ENCODE results near the gene THEMIS2. TPM values are rescaled to one million over a fixed set of nuclear protein-coding genes. Genes with fewer than 3 reads are reported as not detected.
"Not testable (repeated sequence)": the region's sequence is repeated elsewhere in the genome, so short reads cannot be mapped to it uniquely, and the experiment has no call there.

The THEMIS2 gene
- total RNA-seq: 10 to 100 TPM; 24.3 to 31.1 TPM

DNA sequence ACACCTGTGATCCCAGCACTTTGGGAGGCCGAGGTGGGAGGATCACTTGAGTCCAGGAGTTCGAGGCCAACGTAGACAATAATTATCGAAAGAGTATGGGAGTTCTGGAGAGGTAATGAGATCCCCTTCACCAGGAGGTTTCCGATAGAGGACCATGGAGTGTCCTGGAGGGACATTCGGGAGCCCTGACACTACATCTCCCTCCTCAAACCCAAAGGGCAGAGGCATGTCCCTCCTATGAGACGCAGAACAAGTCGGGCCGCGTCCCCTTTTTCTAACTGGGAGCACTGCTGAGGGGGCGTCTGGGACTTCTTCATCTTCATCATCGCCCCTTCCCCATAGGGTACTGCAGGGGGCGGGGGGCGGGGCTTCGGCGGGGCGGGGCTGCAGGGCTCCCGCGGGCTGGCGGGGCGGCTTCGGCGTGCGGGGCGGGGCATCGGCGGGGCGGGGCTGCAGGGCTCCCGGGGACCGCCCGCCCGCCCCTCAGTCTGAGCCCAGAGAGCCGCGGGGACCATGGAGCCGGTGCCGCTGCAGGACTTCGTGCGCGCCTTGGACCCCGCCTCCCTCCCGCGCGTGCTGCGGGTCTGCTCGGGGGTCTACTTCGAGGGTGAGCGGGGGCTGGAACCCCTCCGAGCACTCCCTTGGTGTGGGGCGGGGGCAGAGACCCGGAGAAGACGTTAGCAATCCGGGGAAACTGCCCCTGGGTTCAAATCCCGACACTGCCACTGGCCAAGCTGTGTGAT is at the start of gene THEMIS2:
Gene THEMIS2 (plus strand): TSS at position 486 of the 743 bp plus-strand sequence. CDS start 28 bp downstream, at position 514.
- Mint-ChIP-seq H3K27me3 (no peaks in the 10 kb centered on the region), H3K9me3 (no peaks in the 10 kb centered on the region), H3K27ac (peak within 1 kb of the TSS; percentile 87), H3K4me3 (peak within 1 kb of the TSS; percentile 91), H3K4me1 (peaks cover 42% of the 10 kb centered on the region), H3K36me3 (ENCODE audit: low read depth) (peaks cover 3% of the 10 kb centered on the region)
- ChIA-PET POLR2A (no interaction called here), CTCF (interaction anchor here (1.6 kb wide), 1 partner anchor 87 kb away, joined by 4 read pairs; the partner anchor contains the start of gene XKR8)
- peak; percentile 77 for DNase-seq

DNA sequence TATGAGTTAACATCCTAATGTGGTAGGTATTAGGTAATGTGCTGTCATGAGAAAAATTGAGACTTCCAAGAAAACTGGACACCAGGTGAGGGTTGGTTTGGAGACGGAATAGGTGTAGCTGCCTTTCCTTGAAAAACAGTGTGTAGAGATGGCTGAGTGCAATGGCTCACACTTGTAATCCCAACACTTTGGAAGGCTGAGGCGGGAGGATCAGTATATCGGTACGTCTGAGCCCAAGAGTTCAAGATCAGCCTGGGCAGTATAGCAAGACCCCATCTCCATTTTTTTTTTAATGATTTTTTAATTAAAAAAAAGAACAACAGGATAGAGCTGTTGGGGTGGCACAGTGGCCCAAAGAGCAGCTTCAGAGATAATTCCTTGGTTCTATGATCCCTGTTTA is 48.6 kb upstream of the THEMIS2 start:
- no peak for DNase-seq
- Mint-ChIP-seq H3K9me3 (no peaks in the 10 kb centered on the region), H3K4me1 (no peaks in the 10 kb centered on the region), H3K27ac (no peak overlapping the region), H3K27me3 (no peaks in the 10 kb centered on the region), H3K4me3 (no peak overlapping the region), H3K36me3 (ENCODE audit: low read depth) (peaks cover 24% of the 10 kb centered on the region)
- ChIA-PET POLR2A (no interaction called here), CTCF (no interaction called here)

GRCh38 chr1:27824411-27824810 is 47.9 kb upstream of the THEMIS2 start:
- POLR2A ChIA-PET: no interaction called here
- H3K4me1 Mint-ChIP-seq: no peaks in the 10 kb centered on the region
- peaks cover 21% of the 10 kb centered on the region for H3K36me3 Mint-ChIP-seq (ENCODE audit: low read depth)
- no peak overlapping the region for H3K27ac Mint-ChIP-seq
- no peaks in the 10 kb centered on the region for H3K27me3 Mint-ChIP-seq
- CTCF ChIA-PET: interaction anchor here (0.6 kb wide), 1 partner anchor 781 kb away, joined by 3 read pairs; no protein-coding TSS in a partner anchor
- no peak for DNase-seq
- H3K9me3 Mint-ChIP-seq: no peaks in the 10 kb centered on the region
- no peak overlapping the region for H3K4me3 Mint-ChIP-seq

GRCh38 chr1:27829339-27829960 is 42.9 kb upstream of the THEMIS2 start:
- POLR2A ChIA-PET, H3K27me3 Mint-ChIP-seq, H3K27ac Mint-ChIP-seq, H3K9me3 Mint-ChIP-seq, DNase-seq: not testable (repeated sequence)
- Mint-ChIP-seq H3K4me1 (peaks cover 29% of the 10 kb centered on the region), H3K4me3 (peak overlapping the region; percentile 95), H3K36me3 (ENCODE audit: low read depth) (peaks cover 20% of the 10 kb centered on the region)
- CTCF ChIA-PET: interaction anchor here (1.2 to 2.1 kb wide), 2 partner anchors 12 to 14 kb away, joined by 4 to 8 read pairs; no protein-coding TSS in a partner anchor

- Mint-ChIP-seq H3K9me3 (no peaks in the 10 kb centered on the region), H3K4me1 (peaks cover 36% of the 10 kb centered on the region), H3K27ac (peak within 1 kb of the TSS; percentile 91), H3K27me3 (no peaks in the 10 kb centered on the region), H3K4me3 (peak within 1 kb of the TSS; percentile 95), H3K36me3 (ENCODE audit: low read depth) (peaks cover 24% of the 10 kb centered on the region)
- ChIA-PET POLR2A (interaction anchor here (0.6 to 1.0 kb wide), 3 partner anchors 58 to 128 kb away, joined by 3 read pairs; partner anchors contain the start of gene STX12), CTCF (interaction anchor here (0.6 to 2.1 kb wide), 5 partner anchors 11 to 185 kb away, joined by 3 to 8 read pairs (median 4); partner anchors contain the start of gene FAM76A)
- DNase-seq: peak; percentile 90
These were observed 41.5 kb upstream of the THEMIS2 start, which contains the start of gene PPP1R8 for GRCh38 chr1:27830621-27831440. PPP1R8 (plus strand) TSS chr1:27830782; CDS start chr1:27830836, 54 bp downstream.

DNA sequence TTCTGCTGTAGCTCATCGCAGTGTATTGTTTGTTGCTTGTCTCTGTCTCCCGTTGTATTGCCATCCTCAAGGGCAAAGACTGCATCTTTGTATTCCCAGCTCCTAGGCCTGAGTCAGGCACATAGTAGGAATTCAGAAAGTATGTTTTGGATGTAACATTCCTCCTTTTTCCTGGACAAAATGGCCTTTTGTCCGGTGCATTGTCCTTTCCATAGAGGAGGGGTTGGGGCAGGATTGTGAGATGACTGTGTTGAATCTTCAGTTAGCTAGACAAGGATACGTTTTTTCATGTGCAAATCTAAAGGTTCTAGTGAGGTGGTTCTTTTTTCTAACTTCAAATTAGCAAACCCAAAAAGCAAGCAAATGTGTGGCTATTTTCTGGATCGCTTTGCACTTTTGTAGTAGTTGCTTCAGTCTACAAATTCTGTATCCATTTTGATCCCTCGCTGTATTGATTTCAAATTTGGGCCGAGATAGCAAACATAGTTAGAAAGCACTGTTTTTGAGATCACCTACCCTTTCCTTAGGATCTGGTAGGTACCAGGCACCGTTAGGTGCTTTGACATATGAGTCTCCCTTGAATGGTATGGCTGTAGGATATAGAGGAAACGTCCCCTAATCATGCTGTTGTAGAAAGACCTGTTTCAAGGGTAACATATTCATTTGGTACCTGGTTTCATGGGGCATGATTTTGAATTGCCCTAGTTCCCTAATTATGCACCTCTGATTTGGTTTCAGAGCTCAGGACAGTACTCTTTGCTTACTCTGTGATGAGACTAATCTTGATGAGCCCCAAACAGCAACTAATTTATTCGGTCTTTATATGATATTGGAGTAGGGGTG is 40.6 kb upstream of the THEMIS2 start:
- CTCF ChIA-PET: interaction anchor here (0.6 to 2.1 kb wide), 5 partner anchors 10 to 164 kb away, joined by 3 to 8 read pairs (median 4); partner anchors contain the start of gene FAM76A

DNA sequence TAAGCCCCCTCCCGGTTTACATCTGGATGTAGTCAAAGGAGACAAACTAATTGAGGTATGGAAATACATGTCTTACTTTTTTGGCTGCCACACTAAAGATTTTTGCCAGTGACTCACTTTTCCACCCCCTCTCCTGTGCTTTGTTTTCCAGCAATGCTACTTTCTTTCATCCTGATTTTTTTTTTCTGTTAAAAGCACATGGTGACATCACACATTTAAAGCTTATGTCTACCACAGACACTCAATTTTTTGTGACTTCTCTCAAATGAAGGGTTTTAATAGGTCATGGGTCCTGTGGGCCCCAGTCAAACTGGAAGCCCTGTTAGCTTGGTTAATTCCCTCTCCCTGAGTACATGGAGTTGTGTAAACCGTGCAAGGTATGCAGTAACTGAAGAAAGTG is 39.6 kb upstream of the THEMIS2 start:
- Mint-ChIP-seq H3K36me3 (ENCODE audit: low read depth) (peaks cover 32% of the 10 kb centered on the region), H3K9me3 (no peaks in the 10 kb centered on the region), H3K4me3 (no peak overlapping the region), H3K27me3 (no peaks in the 10 kb centered on the region), H3K4me1 (peaks cover 38% of the 10 kb centered on the region), H3K27ac (no peak overlapping the region)
- POLR2A ChIA-PET: no interaction called here
- no peak for DNase-seq
- CTCF ChIA-PET: interaction anchor here (0.8 to 1.5 kb wide), 3 partner anchors 15 to 78 kb away, joined by 3 to 4 read pairs (median 3); no protein-coding TSS in a partner anchor

More for the DNA sequence above, 40.6 kb upstream of the THEMIS2 start:
- peak overlapping the region; percentile 95 for H3K4me3 Mint-ChIP-seq
- H3K27ac Mint-ChIP-seq: peak overlapping the region; percentile 91
- POLR2A ChIA-PET: interaction anchor here (0.7 kb wide), 2 partner anchors 89 to 931 kb away, joined by 3 read pairs; partner anchors contain the start of gene GPATCH3
- peaks cover 38% of the 10 kb centered on the region for H3K4me1 Mint-ChIP-seq
- H3K9me3 Mint-ChIP-seq: no peaks in the 10 kb centered on the region
- no peak for DNase-seq
- H3K27me3 Mint-ChIP-seq: no peaks in the 10 kb centered on the region
- H3K36me3 Mint-ChIP-seq (ENCODE audit: low read depth): peaks cover 28% of the 10 kb centered on the region

DNA sequence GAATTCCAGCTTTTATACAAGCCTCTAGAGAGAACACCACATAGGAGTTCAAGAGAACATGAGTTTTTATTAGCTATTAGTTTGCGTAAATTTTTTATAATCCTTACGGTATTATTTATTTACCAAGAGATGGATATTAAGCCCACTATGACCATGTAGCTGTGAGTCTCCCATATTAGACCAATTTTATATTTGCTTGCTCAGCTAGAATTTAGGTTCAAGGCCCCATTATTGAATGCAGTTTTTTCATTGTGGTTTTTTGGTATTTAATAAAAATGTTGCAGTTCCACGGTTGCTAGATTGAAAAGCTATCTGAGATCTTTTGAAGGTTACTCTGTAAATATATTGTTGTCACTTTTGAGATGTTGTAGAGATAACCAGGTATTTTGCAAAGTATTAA is 38.9 kb upstream of the THEMIS2 start:
- Mint-ChIP-seq H3K27ac (no peak overlapping the region), H3K27me3 (no peaks in the 10 kb centered on the region), H3K4me1 (peaks cover 38% of the 10 kb centered on the region), H3K9me3 (no peaks in the 10 kb centered on the region), H3K4me3 (no peak overlapping the region), H3K36me3 (ENCODE audit: low read depth) (peaks cover 32% of the 10 kb centered on the region)
- POLR2A ChIA-PET: no interaction called here
- CTCF ChIA-PET: interaction anchor here (1.0 to 1.2 kb wide), 2 partner anchors 24 to 77 kb away, joined by 3 read pairs; no protein-coding TSS in a partner anchor
- DNase-seq: no peak

DNA sequence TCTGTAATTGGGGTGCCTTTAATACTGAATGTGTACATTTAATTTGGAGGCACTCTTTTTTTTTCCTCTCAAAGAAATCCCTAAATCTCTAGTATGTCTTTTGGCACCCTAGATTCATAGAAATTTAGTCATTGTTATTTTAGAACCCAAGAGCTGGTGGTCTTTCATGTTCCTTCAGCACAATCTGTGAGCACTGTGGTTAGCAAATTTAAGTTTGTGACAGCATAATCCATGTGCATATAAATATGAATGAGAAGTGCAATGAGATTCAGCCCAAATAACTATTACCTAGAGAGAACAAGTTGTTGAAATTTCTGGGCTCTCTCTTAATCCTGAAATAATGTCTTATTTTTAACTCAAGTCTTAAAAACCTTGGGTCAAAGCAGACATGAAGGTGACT is 37.3 kb upstream of the THEMIS2 start:
- ChIA-PET POLR2A (no interaction called here), CTCF (interaction anchor here (0.6 to 1.4 kb wide), 4 partner anchors 22 to 661 kb away, joined by 3 to 6 read pairs (median 4); no protein-coding TSS in a partner anchor)
- H3K4me1 Mint-ChIP-seq: peaks cover 35% of the 10 kb centered on the region
- H3K9me3 Mint-ChIP-seq: no peaks in the 10 kb centered on the region
- no peaks in the 10 kb centered on the region for H3K27me3 Mint-ChIP-seq
- no peak for DNase-seq
- H3K4me3 Mint-ChIP-seq: no peak overlapping the region
- peaks cover 39% of the 10 kb centered on the region for H3K36me3 Mint-ChIP-seq (ENCODE audit: low read depth)
- H3K27ac Mint-ChIP-seq: no peak overlapping the region

DNA sequence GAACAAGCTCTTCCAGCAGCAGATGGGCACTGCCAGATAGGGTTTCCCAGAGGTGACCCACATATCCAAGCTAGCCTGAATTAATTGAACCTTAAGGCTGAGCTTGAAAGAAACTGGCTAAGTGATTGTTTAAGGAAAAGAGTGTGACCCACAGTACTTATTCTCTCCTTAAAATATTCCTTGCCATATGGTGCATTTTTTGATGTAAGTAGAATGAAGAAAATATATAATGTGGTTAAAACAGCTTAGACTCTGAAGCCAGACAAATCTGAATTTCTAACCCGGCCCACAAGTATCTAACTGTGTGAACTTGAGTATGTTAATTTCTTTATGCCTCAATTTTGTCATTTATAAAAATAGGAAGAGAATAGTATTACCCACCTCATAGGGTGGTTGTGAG is 36.8 kb upstream of the THEMIS2 start:
- Mint-ChIP-seq H3K27me3 (no peaks in the 10 kb centered on the region), H3K4me3 (no peak overlapping the region), H3K9me3 (no peaks in the 10 kb centered on the region), H3K36me3 (ENCODE audit: low read depth) (peaks cover 39% of the 10 kb centered on the region), H3K27ac (peak overlapping the region; percentile 6), H3K4me1 (peaks cover 35% of the 10 kb centered on the region)
- ChIA-PET POLR2A (no interaction called here), CTCF (interaction anchor here (0.5 to 1.4 kb wide), 3 partner anchors 21 to 182 kb away, joined by 3 to 6 read pairs (median 3); no protein-coding TSS in a partner anchor)
- DNase-seq: no peak

DNA sequence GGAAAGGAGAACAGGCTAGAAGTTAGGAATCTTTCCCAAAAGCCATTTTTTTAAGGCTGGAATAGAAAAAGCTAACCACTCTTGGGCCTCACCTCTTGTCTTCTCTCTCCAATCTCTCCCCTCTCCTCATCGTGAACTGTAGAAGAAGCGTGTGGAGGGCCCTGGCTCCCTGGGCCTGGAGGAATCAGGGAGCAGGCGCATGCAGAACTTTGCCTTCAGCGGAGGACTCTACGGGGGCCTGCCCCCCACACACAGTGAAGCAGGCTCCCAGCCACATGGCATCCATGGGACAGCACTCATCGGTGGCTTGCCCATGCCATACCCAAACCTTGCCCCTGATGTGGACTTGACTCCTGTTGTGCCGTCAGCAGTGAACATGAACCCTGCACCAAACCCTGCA is 22.4 kb upstream of the THEMIS2 start:
- POLR2A ChIA-PET: no interaction called here
- CTCF ChIA-PET: interaction anchor here (1.2 kb wide), 1 partner anchor 8 kb away, joined by 3 read pairs; no protein-coding TSS in a partner anchor
- no peak overlapping the region for H3K27ac Mint-ChIP-seq
- peaks cover 43% of the 10 kb centered on the region for H3K36me3 Mint-ChIP-seq (ENCODE audit: low read depth)
- H3K9me3 Mint-ChIP-seq: no peaks in the 10 kb centered on the region
- no peaks in the 10 kb centered on the region for H3K27me3 Mint-ChIP-seq
- H3K4me3 Mint-ChIP-seq: no peak overlapping the region
- H3K4me1 Mint-ChIP-seq: no peaks in the 10 kb centered on the region
- no peak for DNase-seq
